Activated CD4-positive, CD25-positive, alpha-beta regulatory T cell treated with anti-CD3 and anti-CD28 coated beads, Interleukin-2, amount 50 U/mL, for 16 hours (primary cell): ENCODE data around the gene ANKRD45.
"Not testable (repeated sequence)": the region's sequence is repeated elsewhere in the genome, so short reads cannot be mapped to it uniquely, and the experiment has no call there.

ENCODE experiments used
- DNase-seq: peaks from one replicate; pipeline ENCODE4 v3.0.0-alpha.2; 2020; ENCODE audit warnings: low read depth, low spot score

The ANKRD45 gene

DNA sequence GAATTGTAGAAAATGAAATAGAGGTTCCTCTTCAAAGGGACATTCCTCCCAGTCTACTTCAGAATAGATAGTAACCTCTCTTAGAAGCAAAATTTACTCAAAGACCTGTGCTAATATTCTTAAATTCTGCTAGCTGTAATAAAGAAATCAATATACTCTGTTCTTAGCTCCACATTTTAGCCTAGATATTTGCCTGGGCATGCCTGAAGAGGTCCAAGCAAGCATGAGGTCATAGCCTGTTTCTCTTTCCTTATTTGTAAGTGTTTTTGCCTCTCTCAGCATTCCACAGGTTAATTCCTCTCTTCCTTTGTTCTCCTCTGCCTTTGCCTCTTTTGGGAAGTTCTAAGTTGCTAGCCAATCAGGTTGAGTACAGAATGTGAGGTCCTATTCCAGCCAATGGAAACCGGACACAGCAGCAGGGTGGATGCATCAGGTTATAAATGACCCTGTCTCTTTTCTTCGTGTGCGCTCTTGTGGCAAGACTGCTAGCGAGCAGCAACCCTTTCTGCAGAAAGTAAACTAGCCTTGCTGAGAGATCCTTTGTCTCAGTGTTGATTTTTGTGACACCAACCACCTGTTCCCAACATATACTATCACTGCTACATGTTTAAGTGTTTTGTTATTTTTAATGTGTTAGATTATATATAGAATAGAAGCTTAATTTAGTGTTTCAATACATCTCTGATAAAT is 27.1 kb downstream of the ANKRD45 start:
- DNase-seq, result not testable (repeated sequence)

- no peak for DNase-seq
Measured at GRCh38 chr1:173639102-173639501, 30.5 kb downstream of the ANKRD45 start.

DNA sequence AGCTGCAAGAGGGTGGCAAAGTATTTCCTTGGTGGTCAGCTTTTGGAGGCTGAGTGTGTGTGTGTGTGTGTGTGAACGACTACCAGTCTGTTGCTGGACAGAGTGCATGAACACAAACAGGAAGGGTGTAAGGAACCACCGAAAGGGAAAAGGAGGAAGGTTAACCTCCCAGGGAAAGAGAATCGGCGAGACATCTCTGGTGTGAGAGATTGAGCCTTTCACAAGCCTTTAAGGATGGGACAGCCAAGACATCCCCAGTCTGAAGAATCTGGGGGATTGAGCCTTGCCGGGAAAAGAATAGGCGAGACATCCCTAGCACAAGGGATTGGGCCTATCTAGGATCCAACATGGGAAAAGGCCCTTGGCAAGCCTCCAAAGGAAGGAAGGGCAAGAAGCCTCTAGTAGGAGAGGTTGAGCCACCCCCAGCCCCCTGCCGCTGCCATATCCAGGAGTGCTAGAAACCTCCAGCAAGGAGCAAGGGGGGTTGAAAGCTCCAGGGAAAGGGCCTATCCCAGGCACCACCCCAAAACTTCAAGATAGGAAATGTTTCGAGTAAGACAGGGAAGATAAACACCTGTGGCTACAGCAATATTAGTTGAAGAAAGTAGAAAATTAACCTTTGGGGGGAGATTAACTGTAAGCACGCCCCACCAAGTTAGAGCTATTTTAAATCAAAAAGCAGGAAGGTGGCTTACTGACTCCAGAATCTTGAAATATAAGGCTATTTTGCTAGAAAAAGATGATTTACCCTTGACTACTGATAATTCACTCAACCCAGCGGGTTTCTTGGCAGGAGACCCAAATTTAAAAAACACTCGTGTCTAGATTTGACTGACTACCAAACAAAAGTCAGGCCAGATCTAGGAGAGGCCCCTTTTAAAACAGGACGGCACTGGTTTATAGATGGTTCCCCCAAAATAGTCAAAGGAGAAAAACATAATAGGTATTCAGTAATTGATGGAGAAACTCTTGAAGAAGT is 31.3 kb downstream of the ANKRD45 start:
- DNase-seq, result no peak

- DNase-seq, result not testable (repeated sequence)
Measured at GRCh38 chr1:173637236-173638042, 32.2 kb downstream of the ANKRD45 start.

DNA sequence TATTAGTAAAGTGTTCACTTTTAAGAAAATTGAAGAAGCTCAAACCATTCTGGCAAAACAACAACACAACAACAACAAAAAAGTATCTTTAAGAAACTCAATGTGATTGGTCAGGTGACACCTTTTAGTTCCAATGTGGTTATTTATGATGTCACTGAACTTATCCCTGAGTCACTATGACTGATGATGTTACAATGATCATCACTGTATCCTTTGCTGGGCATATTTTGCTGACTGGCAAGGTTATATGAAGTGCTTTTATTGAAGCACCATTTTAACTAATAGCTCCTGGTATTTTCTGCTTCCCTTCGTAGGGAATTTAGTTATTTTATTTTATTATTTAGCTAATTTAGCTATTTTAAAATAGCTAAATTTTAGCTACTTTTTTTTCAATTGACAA is 34.5 kb downstream of the ANKRD45 start, which contains the start of gene TEX50:
TEX50 (plus strand) TSS at position 223 of the 400 bp plus-strand sequence. CDS start 184 bp downstream, outside the sequence.
- DNase-seq, result no peak

DNA sequence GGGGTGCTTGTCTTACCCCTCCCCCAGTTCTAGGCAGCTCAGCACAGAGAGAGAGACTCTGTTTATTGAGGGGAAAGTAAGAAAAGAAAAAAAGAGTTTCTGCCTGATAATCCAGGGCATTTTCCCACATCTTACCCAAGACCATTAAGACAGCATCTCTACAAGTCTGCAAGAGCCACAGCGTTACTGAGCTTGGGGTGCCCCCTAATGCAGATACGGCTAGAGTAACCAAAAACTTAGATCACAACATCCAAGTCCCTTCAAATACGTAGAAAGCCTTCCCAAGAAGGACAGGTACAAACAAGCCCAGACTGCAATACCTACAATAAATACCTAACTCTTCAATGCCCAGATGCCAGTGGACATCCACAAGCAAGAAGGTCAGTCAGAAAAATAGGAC is 40.8 kb downstream of the ANKRD45 start:
- no peak for DNase-seq

DNA sequence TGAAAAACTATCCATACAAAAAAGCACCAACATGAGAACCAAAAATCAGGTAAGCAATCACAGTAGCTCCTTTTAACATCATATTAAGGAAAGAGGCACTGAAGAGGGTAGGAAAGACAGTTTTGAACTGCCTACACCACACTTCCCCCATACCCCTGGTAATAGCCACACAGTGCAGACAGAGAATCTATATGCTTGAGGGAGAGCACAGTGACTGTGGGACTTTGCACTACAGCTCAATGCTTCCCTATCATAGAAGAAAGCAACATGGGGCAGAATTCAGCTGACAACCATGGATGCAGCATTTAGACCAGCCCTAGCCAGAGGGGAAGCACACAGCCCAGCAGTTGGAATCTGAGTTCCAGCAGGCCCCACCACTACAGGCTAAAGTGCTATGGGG is 42.4 kb downstream of the ANKRD45 start:
- DNase-seq, result no peak

- no peak for DNase-seq
Measured at GRCh38 chr1:173616859-173617258, 52.8 kb downstream of the ANKRD45 start.

DNA sequence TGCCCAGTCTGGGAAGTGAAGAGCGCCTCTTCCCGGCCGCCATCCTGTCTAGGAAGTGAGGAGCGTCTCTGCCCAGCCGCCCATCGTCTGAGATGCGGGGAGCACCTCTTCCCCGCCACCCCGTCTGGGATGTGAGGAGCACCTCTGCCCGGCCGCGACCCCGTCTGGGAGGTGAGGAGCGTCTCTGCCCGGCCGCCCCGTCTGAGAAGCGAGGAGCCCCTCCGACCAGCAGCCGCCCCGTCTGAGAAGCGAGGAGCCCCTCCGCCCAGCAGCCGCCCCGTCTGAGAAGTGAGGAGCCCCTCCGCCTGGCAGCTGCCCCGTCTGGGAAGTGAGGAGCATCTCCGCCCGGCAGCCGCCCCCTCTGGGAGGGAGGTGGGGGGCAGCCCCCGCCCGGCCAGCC is 56.6 kb downstream of the ANKRD45 start:
- not testable (repeated sequence) for DNase-seq

GRCh38 chr1:173608503-173609216 is 61.0 kb downstream of the ANKRD45 start:
- no peak for DNase-seq

DNA sequence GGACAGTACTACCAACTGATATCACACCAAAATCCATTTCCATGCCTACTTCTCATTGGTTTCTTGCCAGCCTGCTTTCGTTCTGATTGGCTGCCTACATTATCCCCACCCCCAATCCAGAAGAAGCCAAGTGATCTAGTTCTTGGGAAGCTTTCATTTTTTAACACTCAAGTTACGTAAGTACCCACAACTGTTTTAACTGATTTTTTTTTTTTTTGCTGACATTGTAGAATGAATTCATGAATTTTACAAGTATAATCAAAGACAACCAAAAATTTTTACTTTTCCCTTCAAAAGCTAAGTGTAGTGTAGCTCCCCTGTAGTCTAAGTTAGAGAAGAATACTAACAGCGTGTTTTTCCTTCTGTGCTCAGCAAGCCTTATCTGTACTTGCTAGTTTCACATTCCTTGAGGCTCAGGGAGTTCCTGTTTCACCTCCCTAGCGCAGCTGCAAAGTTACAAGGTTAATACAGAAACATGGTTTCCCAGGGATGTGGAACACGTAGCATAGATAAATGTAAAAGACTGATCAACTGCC is 66.5 kb downstream of the ANKRD45 start, which contains the start of gene SLC9C2:
SLC9C2 (minus strand) TSS at position 17 of the 536 bp plus-strand sequence. CDS start 1,296 bp downstream, outside the sequence.
- DNase-seq, result no peak

- DNase-seq, result no peak
Measured at GRCh38 chr1:173601588-173601987, 68.1 kb downstream of the ANKRD45 start.

DNA sequence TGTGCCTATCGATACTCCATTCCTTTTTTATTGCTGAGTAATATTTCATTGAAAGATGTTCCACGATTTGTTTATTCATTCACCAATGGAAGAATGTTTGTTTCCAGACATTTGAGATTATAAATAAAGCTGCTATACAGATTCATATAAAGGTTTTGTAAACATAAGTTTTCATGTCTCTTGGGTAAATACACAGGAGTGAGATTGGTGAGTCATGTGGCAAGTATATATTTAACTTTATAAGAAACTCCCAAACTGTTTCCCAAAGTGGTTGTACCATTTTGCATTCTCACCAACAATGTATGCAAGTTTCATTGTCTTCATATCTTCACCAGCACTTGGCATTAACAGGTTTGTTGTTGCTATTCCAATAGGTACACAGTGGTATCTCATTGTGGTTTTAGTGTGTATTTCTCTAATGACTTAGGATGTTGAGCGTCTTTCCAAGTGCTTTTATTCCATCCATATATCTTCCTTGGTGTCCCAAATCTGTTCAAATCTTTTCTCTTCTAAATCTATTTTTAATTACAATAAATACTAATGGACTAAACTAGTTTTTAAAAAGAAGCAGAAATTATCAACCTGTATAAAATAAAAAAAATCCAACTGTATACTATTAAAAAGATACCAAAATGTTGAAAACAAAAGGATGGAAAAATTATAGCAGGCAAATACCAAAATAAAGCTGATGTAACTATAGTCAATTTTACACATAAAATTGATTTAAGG is 73.4 kb downstream of the ANKRD45 start:
- DNase-seq, result no peak

DNA sequence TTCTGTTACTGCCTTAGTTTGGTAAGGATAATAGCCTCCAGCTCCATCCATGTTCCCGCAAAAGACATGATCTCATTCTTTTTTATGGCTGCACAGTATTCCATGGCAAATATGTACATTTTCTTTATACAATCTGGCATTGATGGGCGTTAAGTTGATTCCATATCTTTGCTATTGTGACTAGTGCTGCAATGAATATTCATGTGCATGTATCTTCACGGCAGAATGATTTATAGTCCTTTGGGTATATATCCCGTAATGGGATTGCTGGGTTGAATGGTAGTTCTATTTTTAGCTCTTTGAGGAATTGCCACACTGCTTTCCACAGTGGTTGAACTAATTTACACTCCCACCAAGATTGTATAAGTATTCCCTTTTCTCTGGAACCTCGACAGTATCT is 78.5 kb downstream of the ANKRD45 start:
- not testable (repeated sequence) for DNase-seq

DNA sequence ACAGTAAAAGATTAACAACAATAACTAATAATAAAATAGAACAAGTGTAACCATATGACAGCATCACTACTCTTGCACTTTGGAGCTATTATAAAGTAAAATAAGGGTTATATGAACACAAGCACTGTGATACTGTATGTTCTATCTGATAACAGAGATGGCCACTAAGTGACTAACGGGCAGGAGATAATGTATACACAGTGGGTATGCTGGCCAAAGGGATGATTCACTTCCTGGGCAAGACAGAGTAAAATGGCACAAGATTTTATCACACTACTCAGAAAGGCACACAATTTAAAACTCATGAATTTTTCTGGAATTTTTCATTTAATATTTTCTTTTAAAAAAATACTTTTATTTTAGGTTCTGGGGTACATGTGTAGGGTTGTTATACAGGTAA is 79.1 kb downstream of the ANKRD45 start:
- no peak for DNase-seq

DNA sequence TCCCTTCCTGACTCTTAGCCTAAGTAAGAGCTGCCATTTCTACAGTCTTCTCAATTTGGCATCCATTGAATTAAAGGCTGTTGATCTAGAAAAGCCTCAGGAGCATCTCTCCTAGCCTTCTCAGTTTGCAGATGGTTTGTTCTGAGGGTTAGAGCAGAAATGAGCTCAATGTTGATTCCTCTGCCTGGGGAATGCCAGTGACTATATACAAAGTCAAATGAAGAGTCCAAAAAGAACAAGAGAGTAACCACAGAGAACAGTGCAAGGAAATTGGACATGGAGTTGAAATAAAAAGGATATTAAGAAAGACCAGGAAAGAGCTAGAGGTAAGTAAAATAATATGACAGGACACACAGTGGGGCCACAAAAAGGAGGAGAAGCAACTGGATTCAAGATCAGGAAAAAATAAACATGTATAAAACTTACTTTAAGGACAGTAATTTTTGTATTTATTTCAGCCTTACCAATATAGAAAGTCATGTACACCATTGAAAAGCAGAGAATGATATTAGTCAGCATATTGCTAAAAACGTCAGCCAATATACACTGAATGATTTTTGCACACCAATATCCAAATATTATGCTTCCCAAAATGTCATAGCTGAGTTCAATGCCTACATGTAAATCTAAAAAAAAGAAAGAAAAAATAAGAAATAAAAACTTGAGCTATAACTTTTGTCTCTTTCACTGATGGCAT is 88.1 kb downstream of the ANKRD45 start:
- no peak for DNase-seq

DNA sequence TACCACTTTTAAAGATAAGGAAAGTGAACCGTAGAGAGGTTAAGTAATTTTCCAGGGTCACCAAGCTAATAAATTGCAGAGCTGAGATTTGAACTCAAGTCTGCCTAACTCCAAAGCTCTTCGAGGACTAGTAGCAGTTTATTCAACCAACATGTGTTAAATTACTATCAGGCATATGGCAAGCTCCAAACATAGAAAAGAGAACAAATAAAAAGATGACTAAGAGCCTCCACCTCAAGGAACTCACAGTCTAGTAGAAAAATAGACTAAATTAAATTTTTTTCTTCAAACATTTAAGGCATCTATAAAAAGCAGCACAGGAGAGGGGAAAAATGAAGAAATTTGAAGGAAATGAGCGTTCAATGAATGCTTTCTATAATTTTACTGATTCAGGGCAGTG is 89.0 kb downstream of the ANKRD45 start:
- DNase-seq, result no peak

GRCh38 chr1:173580071-173580470 is 89.6 kb downstream of the ANKRD45 start:
- no peak for DNase-seq

DNA sequence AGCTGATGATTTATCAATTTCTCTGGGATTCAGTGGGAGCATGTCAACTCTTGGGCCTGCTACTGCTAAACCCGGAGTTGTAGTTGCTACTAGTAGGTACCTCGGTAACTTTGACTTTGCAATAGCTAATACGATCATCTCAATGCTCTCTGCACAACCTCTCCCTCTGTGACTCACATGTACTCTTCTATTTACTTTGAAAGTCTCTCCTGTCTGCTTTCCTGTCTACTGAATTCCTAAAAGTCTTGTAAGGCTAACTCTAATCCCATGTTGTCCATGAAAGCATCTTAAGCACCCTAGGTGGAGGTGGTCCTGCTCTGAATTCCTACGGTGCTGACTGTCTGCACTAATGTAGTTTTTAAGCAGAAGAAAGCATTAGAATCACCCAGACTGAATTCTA is 96.1 kb downstream of the ANKRD45 start:
- DNase-seq, result no peak
